GM13976 (cell line): ENCODE results near the gene CDC42EP4.

Experiments used
- DNase-seq: peaks from one replicate; pipeline ENCODE4 v3.0.0; 2012; ENCODE audit warnings: low spot score
- in situ Hi-C: fragments of 300-500 bp; cut with MboI; formaldehyde crosslinking; loops from one replicate; pipeline ENCODE4 v1.12.0; 2022; ENCODE audit warnings: low sequenced_read_pairs, mixed read lengths, inconsistent platforms; ENCODE audit not compliant: unreplicated experiment
- TF ChIP-seq, protein P1 (sequence below): IDR thresholded peaks from 2 replicates; pipeline ENCODE4 v1.5.1; 2012; ENCODE audit warnings: borderline replicate concordance, mild to moderate bottlenecking; ENCODE audit not compliant: insufficient read depth; ENCODE audit errors: extremely low read depth, missing control alignments, control extremely low read depth

Gene CDC42EP4, protein sequence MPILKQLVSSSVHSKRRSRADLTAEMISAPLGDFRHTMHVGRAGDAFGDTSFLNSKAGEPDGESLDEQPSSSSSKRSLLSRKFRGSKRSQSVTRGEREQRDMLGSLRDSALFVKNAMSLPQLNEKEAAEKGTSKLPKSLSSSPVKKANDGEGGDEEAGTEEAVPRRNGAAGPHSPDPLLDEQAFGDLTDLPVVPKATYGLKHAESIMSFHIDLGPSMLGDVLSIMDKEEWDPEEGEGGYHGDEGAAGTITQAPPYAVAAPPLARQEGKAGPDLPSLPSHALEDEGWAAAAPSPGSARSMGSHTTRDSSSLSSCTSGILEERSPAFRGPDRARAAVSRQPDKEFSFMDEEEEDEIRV

DNA sequence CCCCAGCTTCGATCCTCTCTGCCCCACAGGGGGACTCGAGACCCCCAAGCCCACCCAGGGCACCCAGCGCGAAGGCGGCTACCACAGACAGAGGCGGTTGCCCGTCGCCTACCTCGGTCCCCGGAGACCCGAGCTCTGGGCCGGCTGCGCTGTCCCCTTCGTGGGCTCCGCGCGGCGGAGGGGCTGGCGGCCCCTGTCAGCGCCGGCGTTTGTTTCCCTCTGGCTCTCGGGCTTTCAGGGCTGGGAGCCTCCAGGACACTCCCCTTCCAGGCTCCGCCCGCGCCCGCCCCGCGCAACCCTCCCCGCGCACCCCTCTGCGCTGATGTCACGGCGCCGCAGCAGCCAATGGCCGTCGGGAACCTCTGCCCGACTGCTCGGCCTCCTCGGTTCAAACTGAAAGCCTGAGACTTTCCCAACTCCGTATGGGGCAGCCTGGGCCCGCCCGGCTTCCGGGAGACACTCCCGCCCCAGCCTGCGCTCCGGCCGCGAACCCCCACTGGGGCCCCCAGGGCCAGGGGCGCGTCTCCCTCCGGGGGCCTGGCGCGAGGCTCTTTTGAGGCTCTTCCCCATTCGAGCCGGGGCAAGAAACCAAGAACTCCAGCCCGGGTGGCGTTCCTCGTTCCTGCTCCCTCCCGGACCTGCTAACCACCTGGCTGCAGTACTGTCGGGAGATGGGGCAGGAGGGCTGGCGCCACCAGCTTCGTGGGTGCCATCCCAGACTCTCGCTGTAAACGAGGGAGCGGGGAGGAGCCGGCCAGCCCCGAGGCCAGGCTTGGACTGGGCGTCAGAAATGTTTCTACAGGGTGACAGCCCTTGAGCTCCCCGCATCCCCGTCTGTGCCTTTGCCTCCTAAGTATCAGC, at the start of gene CDC42EP4:
Gene CDC42EP4 (minus strand): TSS at position 221 of the 861 bp plus-strand sequence. CDS start 25,501 bp downstream, outside the sequence.
- in situ Hi-C loops = no loop called here
- TF ChIP-seq, protein P1, sequence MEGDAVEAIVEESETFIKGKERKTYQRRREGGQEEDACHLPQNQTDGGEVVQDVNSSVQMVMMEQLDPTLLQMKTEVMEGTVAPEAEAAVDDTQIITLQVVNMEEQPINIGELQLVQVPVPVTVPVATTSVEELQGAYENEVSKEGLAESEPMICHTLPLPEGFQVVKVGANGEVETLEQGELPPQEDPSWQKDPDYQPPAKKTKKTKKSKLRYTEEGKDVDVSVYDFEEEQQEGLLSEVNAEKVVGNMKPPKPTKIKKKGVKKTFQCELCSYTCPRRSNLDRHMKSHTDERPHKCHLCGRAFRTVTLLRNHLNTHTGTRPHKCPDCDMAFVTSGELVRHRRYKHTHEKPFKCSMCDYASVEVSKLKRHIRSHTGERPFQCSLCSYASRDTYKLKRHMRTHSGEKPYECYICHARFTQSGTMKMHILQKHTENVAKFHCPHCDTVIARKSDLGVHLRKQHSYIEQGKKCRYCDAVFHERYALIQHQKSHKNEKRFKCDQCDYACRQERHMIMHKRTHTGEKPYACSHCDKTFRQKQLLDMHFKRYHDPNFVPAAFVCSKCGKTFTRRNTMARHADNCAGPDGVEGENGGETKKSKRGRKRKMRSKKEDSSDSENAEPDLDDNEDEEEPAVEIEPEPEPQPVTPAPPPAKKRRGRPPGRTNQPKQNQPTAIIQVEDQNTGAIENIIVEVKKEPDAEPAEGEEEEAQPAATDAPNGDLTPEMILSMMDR = no peak
- DNase-seq = peak; percentile 93

DNA sequence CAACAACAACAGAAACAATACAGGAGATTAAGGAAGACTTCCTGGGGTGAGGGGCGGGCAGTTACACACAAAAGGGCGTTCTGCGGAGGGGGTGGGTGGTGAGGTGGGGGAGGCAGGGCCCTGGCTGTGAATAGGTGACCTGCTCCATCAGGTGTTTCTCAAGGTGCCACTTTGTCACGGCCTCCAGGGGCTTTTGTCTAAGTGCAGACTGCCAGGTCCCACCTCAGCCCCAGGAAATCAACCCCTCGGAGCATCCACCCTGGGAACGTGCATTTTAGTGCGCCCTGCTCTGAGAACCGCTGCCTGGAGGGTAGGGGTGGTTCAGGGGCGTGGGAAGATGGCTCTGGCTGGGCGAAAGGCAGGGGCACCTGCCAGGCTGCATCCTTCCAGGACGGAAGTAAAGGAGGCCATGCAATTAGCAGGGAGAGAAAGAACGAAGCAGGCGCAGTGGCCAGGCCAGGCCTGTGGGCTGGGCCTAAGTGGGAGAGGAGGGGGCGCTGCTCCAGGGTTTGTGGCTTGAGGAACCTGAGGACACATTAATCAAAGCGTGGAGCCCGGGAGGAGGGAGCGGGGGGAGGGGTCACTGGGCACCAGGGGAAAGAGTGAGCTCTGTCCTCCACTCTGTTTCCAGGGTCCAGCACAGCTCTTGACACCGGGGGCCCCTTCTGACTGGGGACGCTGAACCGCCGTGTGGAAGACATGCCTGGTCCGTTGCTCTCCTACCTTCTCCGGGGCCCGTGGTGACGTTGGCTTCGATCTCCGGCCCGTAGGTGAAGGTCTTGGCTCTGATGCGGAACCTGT, 49.4 kb upstream of the CDC42EP4 start:
- in situ Hi-C loops = loop anchor here (25.0 kb wide), 2 partner anchors 624 to 799 kb away; no protein-coding TSS in a partner anchor
- TF ChIP-seq, protein P1 = no peak
- no peak for DNase-seq

DNA sequence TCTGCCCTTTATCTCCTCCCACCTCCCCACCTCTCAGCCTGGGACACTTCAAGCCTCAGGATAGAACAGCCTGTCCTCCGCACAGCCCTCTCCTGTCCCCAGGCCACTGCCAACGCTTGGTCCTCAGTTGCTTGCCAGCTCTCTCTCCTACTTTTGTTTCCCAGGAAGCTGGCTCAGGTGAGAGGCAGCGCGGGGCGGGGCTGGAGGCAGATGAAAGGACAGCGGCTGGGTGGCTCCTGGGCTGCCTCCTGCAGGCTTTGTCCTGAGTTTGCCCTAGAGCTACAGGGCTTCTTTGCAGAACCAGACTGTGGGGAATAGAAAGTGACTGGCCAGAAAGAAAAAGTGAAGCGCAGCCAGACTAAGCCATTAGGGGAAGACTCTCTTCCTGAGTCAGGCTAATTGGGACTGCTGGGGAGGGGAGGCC, 48.2 kb upstream of the CDC42EP4 start:
- no peak for DNase-seq
- TF ChIP-seq, protein P1 = no peak
- in situ Hi-C loops = loop anchor here (25.0 kb wide), 2 partner anchors 623 to 798 kb away; no protein-coding TSS in a partner anchor

DNA sequence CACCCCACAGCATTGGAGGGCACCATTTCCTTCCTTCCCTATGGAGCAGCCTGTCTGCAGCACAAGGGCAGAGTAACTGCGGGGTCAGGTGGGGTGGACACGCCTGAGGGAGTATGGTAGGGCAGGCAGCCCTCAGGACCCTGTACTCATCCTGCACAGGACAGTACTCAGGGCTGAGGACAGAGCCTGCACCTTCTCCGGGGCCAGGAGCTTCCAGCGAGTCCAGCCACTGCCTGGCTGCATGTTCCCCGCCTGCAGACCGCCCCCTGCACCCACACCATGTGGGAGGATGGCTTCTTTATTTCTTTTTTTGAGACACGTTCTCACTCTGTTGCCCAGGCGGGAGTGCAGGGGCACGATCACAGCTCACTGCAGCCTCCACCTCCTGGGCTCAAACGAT, 47.6 kb upstream of the CDC42EP4 start:
- DNase-seq = no peak
- TF ChIP-seq, protein P1 = no peak
- in situ Hi-C loops = loop anchor here (25.0 kb wide), 2 partner anchors 622 to 797 kb away; no protein-coding TSS in a partner anchor

DNA sequence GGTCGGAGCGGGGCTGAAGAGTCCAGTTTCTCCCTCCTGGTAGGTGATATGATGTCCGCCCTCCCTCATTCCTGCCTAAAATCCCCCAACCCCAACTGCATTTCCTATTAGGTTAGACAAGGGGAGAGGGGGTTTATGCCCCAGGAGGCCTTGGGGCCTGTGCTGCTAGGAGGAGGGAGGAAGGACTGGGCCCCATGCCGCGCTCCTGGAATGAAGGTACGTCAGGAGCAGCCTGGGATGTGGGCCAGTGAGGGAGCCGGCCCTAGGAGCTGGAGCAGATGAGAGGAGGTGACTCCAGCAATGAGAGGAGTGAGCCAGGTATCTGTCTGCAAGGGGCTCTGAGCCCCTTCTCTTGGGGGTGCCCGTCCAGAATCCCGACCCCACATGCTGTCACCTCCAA, 46.9 kb upstream of the CDC42EP4 start:
- no peak for DNase-seq
- in situ Hi-C loops = loop anchor here (25.0 kb wide), 2 partner anchors 621 to 796 kb away; no protein-coding TSS in a partner anchor
- TF ChIP-seq, protein P1 = no peak
